ENCODE results near the gene GPR176. TPM values are rescaled to one million over a fixed set of nuclear protein-coding genes. Genes with fewer than 3 reads are reported as not detected.
A peak's percentile ranks its signal among the peaks of the same experiment; 100 is the strongest.
"Not testable (repeated sequence)": the region's sequence is repeated elsewhere in the genome, so short reads cannot be mapped to it uniquely, and the experiment has no call there.

The GPR176 gene
- total and polyA plus RNA-seq, 2 donors from 2014 or later: 2.9 to 7.6 TPM

GRCh38 chr15:39896846-39897245 lies 23.2 kb downstream of the GPR176 start:
- no peaks in the 10 kb centered on the region for H3K36me3 ChIP-seq (ENCODE audit: control insufficient read depth in 2 of 3, insufficient read depth in 3 of 3, low read length in 3 of 3)
- no peaks in the 10 kb centered on the region for H3K27me3 ChIP-seq (ENCODE audit: control insufficient read depth, insufficient read depth, low read length)
- H3K9me3 ChIP-seq (ENCODE audit: control insufficient read depth in 2 of 3, insufficient read depth in 1 of 3, low read length in 3 of 3): no peaks in the 10 kb centered on the region
- H3K4me1 ChIP-seq (ENCODE audit: control insufficient read depth in 2 of 3, insufficient read depth in 2 of 3, low read depth in 1 of 3, low read length in 3 of 3): no peaks in the 10 kb centered on the region
- H3K9ac ChIP-seq (ENCODE audit: low read length in 3 of 3): no peak overlapping the region
- no peak overlapping the region for H3K27ac ChIP-seq (ENCODE audit: low read depth in 2 of 2, low read length in 2 of 2)
- intact Hi-C loops (cut with DNase I): no loop called here
- H3K4me3 ChIP-seq (ENCODE audit: low read length in 3 of 3): no peak overlapping the region
- DNase-seq (peak in 2 of 5 donors; percentile 38 to 52), FAIRE-seq (no peak)
- TF ChIP-seq CTCF (IDR thresholded peaks at IDR 0.05; ENCODE audit: borderline replicate concordance, extremely low read depth, insufficient read depth): no peak

GRCh38 chr15:39896101-39896500 lies 24.0 kb downstream of the GPR176 start:
- no peak for TF ChIP-seq CTCF (IDR thresholded peaks at IDR 0.05; ENCODE audit: borderline replicate concordance, extremely low read depth, insufficient read depth)
- Histone ChIP-seq H3K4me3 (ENCODE audit: low read length in 3 of 3) (no peak overlapping the region), H3K9ac (ENCODE audit: low read length in 3 of 3) (no peak overlapping the region), H3K27ac (ENCODE audit: low read depth in 2 of 2, low read length in 2 of 2) (no peak overlapping the region), H3K9me3 (ENCODE audit: control insufficient read depth in 2 of 3, insufficient read depth in 1 of 3, low read length in 3 of 3) (no peaks in the 10 kb centered on the region), H3K4me1 (ENCODE audit: control insufficient read depth in 2 of 3, insufficient read depth in 2 of 3, low read depth in 1 of 3, low read length in 3 of 3) (no peaks in the 10 kb centered on the region), H3K27me3 (ENCODE audit: control insufficient read depth, insufficient read depth, low read length) (no peaks in the 10 kb centered on the region), H3K36me3 (ENCODE audit: control insufficient read depth in 2 of 3, insufficient read depth in 3 of 3, low read length in 3 of 3) (no peaks in the 10 kb centered on the region)
- DNase-seq (no peak), FAIRE-seq (no peak)
- intact Hi-C loops (cut with DNase I): no loop called here

GRCh38 chr15:39893051-39893450 lies 27.0 kb downstream of the GPR176 start:
- H3K36me3 ChIP-seq (ENCODE audit: control insufficient read depth in 2 of 3, insufficient read depth in 3 of 3, low read length in 3 of 3); H3K4me1 ChIP-seq (ENCODE audit: control insufficient read depth in 2 of 3, insufficient read depth in 2 of 3, low read depth in 1 of 3, low read length in 3 of 3); H3K27ac ChIP-seq (ENCODE audit: low read depth in 2 of 2, low read length in 2 of 2); H3K4me3 ChIP-seq (ENCODE audit: low read length in 3 of 3); H3K9ac ChIP-seq (ENCODE audit: low read length in 3 of 3); H3K9me3 ChIP-seq (ENCODE audit: control insufficient read depth in 2 of 3, insufficient read depth in 1 of 3, low read length in 3 of 3); FAIRE-seq; H3K27me3 ChIP-seq (ENCODE audit: control insufficient read depth, insufficient read depth, low read length); intact Hi-C loops (cut with DNase I); DNase-seq: not testable (repeated sequence)

GRCh38 chr15:39892418-39892817 lies 27.6 kb downstream of the GPR176 start:
- FAIRE-seq (no peak), DNase-seq (no peak)
- Histone ChIP-seq H3K9ac (ENCODE audit: low read length in 3 of 3) (no peak overlapping the region), H3K27me3 (ENCODE audit: control insufficient read depth, insufficient read depth, low read length) (no peaks in the 10 kb centered on the region), H3K27ac (ENCODE audit: low read depth in 2 of 2, low read length in 2 of 2) (no peak overlapping the region), H3K36me3 (ENCODE audit: control insufficient read depth in 2 of 3, insufficient read depth in 3 of 3, low read length in 3 of 3) (no peaks in the 10 kb centered on the region), H3K4me3 (ENCODE audit: low read length in 3 of 3) (no peak overlapping the region), H3K4me1 (ENCODE audit: control insufficient read depth in 2 of 3, insufficient read depth in 2 of 3, low read depth in 1 of 3, low read length in 3 of 3) (no peaks in the 10 kb centered on the region), H3K9me3 (ENCODE audit: control insufficient read depth in 2 of 3, insufficient read depth in 1 of 3, low read length in 3 of 3) (no peaks in the 10 kb centered on the region)
- intact Hi-C loops (cut with DNase I): no loop called here
- TF ChIP-seq CTCF (IDR thresholded peaks at IDR 0.05; ENCODE audit: borderline replicate concordance, extremely low read depth, insufficient read depth): no peak

Measured in kidney (tissue), 14 donors.